Adrenal gland (tissue), 12 donors: ENCODE measurements around the gene KLKB1. TPM values are rescaled to one million over a fixed set of nuclear protein-coding genes. Genes with fewer than 3 reads are reported as not detected.

Experiments used
- DNase-seq, 7 donors: peaks; one replicate each; pipeline ENCODE4 v3.0.0-alpha.2; 2019 to 2020
- H3K27ac ChIP-seq, 5 donors: fragments of 200-600 bp; sonication (generic) in 4 of 5; 1 replicate in 3 of 5; 2 replicates in 2 of 5; pipeline versions ENCODE4 v1.5.1 to v1.8.0; 2016 to 2020; ENCODE audit warnings: mild to moderate bottlenecking in 1 of 5
- H3K27me3 ChIP-seq: fragments of 200-600 bp; 2 replicates; pipeline ENCODE4 v1.8.0; 2021
- H3K36me3 ChIP-seq, 2 donors: fragments of 200-600 bp; replicated peaks in 1 of 2; 1 replicate in 1 of 2; 2 replicates in 1 of 2; pipeline versions ENCODE4 v1.5.1 to v1.8.0; 2018 to 2022
- H3K4me1 ChIP-seq, 2 donors: fragments of 200-600 bp; replicated peaks in 1 of 2; 1 replicate in 1 of 2; 2 replicates in 1 of 2; pipeline versions ENCODE4 v1.5.1 to v1.8.0; 2018 to 2021
- H3K4me3 ChIP-seq, 4 donors: fragments of 200-600 bp; sonication (generic) in 3 of 4; one replicate each; pipeline ENCODE4 v1.5.1; 2016 to 2018
- H3K9me3 ChIP-seq, 3 donors: fragments of 200-600 bp; sonication (generic) in 1 of 3; replicated peaks in 1 of 3; 1 replicate in 2 of 3; 2 replicates in 1 of 3; pipeline versions ENCODE4 v1.5.1 to v1.8.0; 2016 to 2021
- CTCF ChIP-seq, 6 experiments: fragments of 450-650 bp in 4 of 6; fragments of 200-600 bp in 2 of 6; sonication (generic) in 1 of 6; IDR thresholded peaks; 1 replicate in 5 of 6; 2 replicates in 1 of 6; pipeline versions ENCODE4 v1.5.1 to v1.8.0; 2016 to 2021; ENCODE audit warnings: antibody characterized with exemption in 6 of 6, mild to moderate bottlenecking in 2 of 6, moderate library complexity in 1 of 6
- POLR2A ChIP-seq, 2 donors: fragments of 450-650 bp; IDR thresholded peaks; one replicate each; pipeline ENCODE4 v1.6.1; 2017; ENCODE audit warnings: antibody characterized with exemption in 2 of 2, mild to moderate bottlenecking in 2 of 2, moderate library complexity in 1 of 2
- WGBS, 4 donors: extraction: QIAGEN DNeasy Blood & Tissue Kit in 2 of 4; methylation state at CpG; one replicate each; pipeline versions ENCODE4 v1.1.5 to v1.1.7; 2013 to 2017; 5-methylcytosine and 5-hydroxymethylcytosine counted together
- intact Hi-C, 2 donors: fragments of 100-400 bp; cut with DNase I; formaldehyde crosslinking; loops; one replicate each; pipeline versions ENCODE4 v1.14.1 to v1.15.0; 2022 to 2023
- polyA plus RNA-seq, 3 donors: library from polyadenylated mRNA; stranded (reverse); fragments of 200-250 nt in 2 of 3; fragments of 350-450 nt in 1 of 3; fragmentation: Illumina TruSeq in 1 of 3; extraction: RNeasy Lipid Tissue Mini Kit (QIAGEN cat#74804) in 1 of 3; gene quantifications; one replicate each; pipeline ENCODE4 v1.2.3, GENCODE V29; 2013 to 2014
- total RNA-seq, 9 donors: library from RNA; depleted of rRNA in 4 of 9; stranded (reverse); fragments of >200 nt in 4 of 9; fragments of 120-200 nt in 1 of 9; fragmentation: NEBNext Ultra II Directional in 1 of 9; extraction: Animal tissue kit (Norgen Biotek cat#: 25700) in 1 of 9; gene quantifications; one replicate each; pipeline versions ENCODE4 v1.1.0 to v1.2.4, GENCODE V29; 2013 to 2023
- donor health status: healthy with polysubstance abuse.
- donor health status: Bipolar disorder and iron deficiency.
- donor health status: DM: yes; HTN: yes; CAD: no.
- donor health status: DM: no; HTN: no; CAD: no.
- donor health status: DM: no; HTN: no; CAD: no.
- donor health status: DM: yes; HTN: yes; CAD: no.

The KLKB1 gene
- total and polyA plus RNA-seq, 12 donors: 0.35 to 5.9 (median 0.80) TPM

DNA sequence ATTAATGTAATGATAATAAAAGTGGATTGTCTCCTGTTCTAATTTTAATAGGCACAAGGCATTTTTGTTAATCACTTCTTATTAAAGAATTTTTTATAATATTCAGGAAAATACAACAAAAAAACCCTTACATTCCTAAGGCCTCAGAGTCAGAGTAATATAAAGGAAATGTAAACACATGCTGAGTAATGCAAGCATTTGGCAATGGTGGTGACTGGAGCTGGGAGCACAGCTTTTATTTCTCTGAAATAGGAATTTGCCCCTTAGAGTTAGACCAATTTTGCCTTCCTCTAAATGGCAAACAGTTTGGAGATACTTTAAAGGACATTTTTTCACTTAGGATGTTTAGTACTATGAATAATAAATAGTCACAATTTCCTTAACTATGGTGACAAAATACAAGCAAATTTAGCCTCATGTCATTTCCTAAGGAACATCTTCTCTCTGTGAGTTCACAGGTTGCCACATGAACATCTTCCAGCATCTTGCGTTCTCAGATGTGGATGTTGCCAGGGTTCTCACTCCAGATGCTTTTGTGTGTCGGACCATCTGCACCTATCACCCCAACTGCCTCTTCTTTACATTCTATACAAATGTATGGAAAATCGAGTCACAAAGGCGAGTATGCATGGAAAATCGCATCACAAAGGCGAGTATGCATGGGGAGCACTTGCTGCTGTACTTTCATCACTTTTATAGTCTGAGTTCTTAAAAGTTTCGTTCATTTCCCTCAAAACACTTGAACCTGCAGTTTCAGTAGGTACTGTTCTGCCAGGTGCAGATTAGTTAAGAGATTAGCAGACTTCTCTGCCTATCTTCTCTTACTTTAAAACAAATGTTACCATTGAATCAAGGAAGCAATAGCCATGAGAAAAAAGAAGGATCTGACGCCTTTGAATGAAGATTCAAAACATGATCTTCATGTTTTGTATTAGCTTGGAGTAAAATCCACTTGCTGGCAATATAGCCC is 22.8 kb downstream of the KLKB1 start:
- no peak overlapping the region for H3K4me3 ChIP-seq
- WGBS, 4 donors: 61 to 82% (median 70%) methylated on average over 8 of the region's 8 CpGs
- DNase-seq: no peak
- no peaks in the 10 kb centered on the region for H3K36me3 ChIP-seq
- no peaks in the 10 kb centered on the region for H3K4me1 ChIP-seq
- TF ChIP-seq POLR2A (IDR thresholded peaks at IDR 0.05): no peak
- H3K27ac ChIP-seq: no peak overlapping the region
- H3K9me3 ChIP-seq: no peaks in the 10 kb centered on the region
- intact Hi-C loops: no loop called here
- no peaks in the 10 kb centered on the region for H3K27me3 ChIP-seq

DNA sequence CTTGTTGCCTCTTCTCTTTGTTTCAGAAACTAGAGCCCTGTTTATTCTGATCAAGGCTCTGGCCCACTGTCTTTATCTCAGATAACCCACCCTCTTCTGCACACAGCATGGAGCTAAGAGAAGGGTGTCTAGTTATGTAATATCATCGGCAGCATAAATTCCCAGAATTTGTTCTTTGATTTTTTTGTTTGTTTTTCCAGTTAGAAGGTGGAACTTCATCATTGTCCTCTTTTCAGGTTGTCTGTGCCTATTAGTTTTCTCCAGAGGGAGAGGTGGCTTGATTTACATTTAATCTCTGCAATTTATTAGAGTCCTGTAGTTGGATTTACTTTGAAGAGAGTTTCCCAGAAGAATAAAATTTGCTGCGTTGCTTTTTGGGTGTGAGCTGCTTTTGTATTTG is 23.5 kb downstream of the KLKB1 start:
- Histone ChIP-seq H3K9me3 (no peaks in the 10 kb centered on the region), H3K27ac (no peak overlapping the region), H3K4me3 (no peak overlapping the region), H3K4me1 (no peaks in the 10 kb centered on the region), H3K27me3 (no peaks in the 10 kb centered on the region), H3K36me3 (no peaks in the 10 kb centered on the region)
- 61 to 80% (median 75%) methylated on average over 2 of the region's 2 CpGs for WGBS, 4 donors
- intact Hi-C loops: no loop called here
- no peak for DNase-seq
- TF ChIP-seq CTCF (IDR thresholded peaks at IDR 0.05) (no peak), POLR2A (IDR thresholded peaks at IDR 0.05) (no peak)

DNA sequence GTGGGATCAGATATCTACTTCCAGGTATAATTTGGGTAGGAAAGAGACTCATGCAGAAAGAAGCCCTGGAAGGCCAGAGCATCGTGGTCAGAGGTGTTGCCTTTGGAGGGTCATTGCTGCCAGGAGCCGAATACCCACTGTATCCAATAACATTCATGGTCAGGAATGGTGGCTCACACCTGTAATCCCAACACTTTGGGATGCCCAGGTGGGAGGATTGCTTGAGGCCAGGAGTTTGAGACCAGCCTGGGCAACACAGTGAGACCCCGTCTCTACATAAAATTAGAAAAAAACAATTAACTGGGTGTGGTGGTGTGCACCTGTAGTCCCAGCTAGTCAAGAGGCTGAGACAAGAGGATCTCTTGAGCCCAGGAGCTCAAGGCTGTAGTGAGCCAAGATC is 27.8 kb downstream of the KLKB1 start:
- WGBS, 4 donors: 78 to 91% (median 87%) methylated on average over 3 of the region's 3 CpGs
- no peak for DNase-seq
- Histone ChIP-seq H3K27me3 (no peaks in the 10 kb centered on the region), H3K36me3 (no peaks in the 10 kb centered on the region), H3K27ac (no peak overlapping the region), H3K9me3 (no peaks in the 10 kb centered on the region), H3K4me3 (no peak overlapping the region), H3K4me1 (no peaks in the 10 kb centered on the region)
- intact Hi-C loops: no loop called here
- TF ChIP-seq CTCF (IDR thresholded peaks at IDR 0.05): no peak
- TF ChIP-seq POLR2A (IDR thresholded peaks at IDR 0.05): no peak

DNA sequence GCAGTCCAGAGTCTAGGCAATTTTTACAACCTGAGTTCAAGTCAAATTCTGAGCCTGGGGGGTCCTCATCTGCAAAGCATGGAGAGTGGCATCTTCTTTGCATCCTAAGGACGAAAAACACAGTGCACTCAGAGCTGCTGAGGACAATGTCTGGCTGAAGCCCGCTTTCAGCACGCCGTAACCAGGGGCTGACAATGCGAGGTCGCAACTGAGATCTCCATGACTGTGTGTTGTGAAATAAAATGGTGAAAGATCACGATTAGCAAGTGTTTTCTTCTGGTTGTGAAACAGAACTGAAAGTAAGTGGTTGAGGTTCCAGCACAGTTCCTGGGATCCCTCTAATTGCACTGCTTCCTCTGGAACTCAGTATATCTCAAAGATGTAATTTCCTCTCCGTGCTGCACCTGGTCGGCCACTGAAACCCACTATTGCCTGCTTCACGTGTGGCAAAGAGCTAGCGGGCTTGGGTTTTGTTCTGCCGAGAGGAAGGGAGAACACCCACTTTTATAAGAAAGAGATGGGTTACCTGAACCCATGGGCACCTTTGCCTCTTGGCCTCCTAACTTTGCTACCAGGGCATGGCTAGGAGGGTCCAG is 31.0 kb downstream of the KLKB1 start:
- H3K27ac ChIP-seq: no peak overlapping the region
- no peaks in the 10 kb centered on the region for H3K27me3 ChIP-seq
- WGBS, 4 donors: 88 to 93% (median 90%) methylated on average over 12 of the region's 12 CpGs
- H3K4me3 ChIP-seq: no peak overlapping the region
- peaks cover 0 to 6% of the 10 kb centered on the region in 2 donors for H3K4me1 ChIP-seq
- no peaks in the 10 kb centered on the region for H3K9me3 ChIP-seq
- TF ChIP-seq CTCF (IDR thresholded peaks at IDR 0.05) (no peak), POLR2A (IDR thresholded peaks at IDR 0.05) (no peak)
- no peaks in the 10 kb centered on the region for H3K36me3 ChIP-seq
- no peak for DNase-seq
- intact Hi-C loops: no loop called here
